Stimulated activated naive CD8-positive, alpha-beta T cell treated with anti-CD3 and anti-CD28 coated beads, Interleukin-15, amount 100 ng/mL, for 72 hours (primary cell): ENCODE measurements around the gene NPC1L1.

Source experiments
- ATAC-seq: fragments of 150-1000 bp; cut with Tn5 transposase; 2 replicates; pipeline ENCODE4 v1.10.0; 2021; ENCODE audit warnings: mild to moderate bottlenecking, moderate library complexity
- DNase-seq, 2 donors: peaks; one replicate each; pipeline ENCODE4 v3.0.0; 2021 to 2022
- H3K27ac Mint-ChIP-seq, 2 donors: one replicate each; pipeline ENCODE4 v1.8.0; 2022; ENCODE audit warnings: mild to moderate bottlenecking in 2 of 2, mixed read lengths in 2 of 2, moderate library complexity in 2 of 2
- H3K27me3 Mint-ChIP-seq: one replicate; pipeline ENCODE4 v1.8.0; 2022; ENCODE audit warnings: mixed read lengths
- H3K4me1 Mint-ChIP-seq: one replicate; pipeline ENCODE4 v1.8.0; 2022; ENCODE audit warnings: mild to moderate bottlenecking, mixed read lengths
- H3K4me3 Mint-ChIP-seq, 2 donors: one replicate each; pipeline ENCODE4 v1.8.0; 2022; ENCODE audit warnings: mild to moderate bottlenecking in 2 of 2, mixed read lengths in 2 of 2, moderate library complexity in 1 of 2
- H3K9me3 Mint-ChIP-seq, 2 donors: one replicate each; pipeline ENCODE4 v1.8.0; 2022; ENCODE audit warnings: mixed read lengths in 2 of 2

Gene NPC1L1

DNA sequence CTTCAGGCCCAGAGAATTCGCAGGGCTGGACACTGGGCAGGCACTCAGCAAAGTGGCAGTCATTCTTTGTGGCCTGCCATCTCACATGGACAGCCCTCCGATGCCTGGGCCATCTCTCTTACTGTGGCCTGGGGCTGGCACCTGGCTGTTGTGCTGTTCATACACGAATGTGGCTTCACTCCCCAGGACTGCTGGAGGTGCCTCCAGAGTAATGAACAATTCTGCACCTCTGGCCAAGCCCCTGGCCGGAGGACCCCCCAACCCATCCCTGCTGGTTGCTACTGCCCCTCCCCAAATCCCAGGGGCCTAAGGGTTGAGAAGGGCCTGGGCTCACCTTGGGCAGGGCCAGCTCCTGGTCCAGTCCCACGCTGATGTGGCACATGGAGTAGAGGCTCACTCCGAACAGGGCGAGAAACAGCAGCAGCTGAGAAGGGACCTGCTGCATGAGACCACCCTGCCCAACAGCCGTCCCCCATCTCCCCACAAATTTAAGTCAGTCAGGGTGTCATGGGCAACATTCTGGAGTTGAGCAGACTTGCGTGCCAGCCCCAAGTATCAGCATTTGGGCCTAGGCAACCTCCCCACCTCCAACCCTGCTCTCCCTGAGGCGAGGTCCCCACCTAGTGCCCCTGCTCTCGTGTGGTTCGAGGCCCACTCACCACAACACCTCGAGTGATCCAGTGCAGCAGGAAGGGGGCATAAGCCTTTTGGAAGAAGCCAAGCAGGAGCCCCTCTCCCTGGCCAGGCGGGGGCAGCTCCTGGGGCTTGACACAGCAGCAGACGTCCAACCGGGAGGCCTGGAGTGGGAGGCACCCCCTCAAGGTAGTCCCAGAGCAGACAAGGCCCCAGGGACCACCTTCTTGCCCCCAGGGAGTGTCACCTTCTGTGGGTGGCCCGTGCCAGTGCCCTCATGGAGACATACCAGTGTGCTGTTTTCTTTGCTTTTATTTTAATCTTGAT is 9.4 kb downstream of the NPC1L1 start:
- Mint-ChIP-seq H3K9me3 (no peaks in the 10 kb centered on the region), H3K4me1 (peaks cover 9% of the 10 kb centered on the region), H3K4me3 (no peak overlapping the region), H3K27ac (no peak overlapping the region), H3K27me3 (no peaks in the 10 kb centered on the region)
- no peak for ATAC-seq
- no peak for DNase-seq

DNA sequence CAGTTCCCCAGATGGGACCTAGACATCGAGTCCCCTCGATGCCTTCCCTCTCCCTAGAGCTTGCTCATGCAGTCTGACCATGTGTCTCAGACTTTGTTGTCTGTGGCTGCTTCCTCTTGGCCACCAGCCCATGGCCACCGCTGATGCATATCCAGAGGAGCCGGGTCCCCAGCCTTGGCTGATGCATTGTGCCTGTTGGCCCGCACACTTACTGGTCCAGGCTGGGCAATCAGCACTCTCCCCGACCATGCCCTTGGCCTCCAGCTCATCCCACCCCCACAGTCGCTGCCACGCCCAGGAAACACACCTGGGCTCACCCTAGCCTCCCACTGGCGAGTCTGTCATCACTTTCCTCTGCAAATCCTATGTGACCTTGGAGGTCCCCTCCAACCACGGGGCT is 10.1 kb downstream of the NPC1L1 start:
- Mint-ChIP-seq H3K4me3 (no peak overlapping the region), H3K9me3 (no peaks in the 10 kb centered on the region), H3K27ac (no peak overlapping the region), H3K4me1 (peaks cover 9% of the 10 kb centered on the region), H3K27me3 (no peaks in the 10 kb centered on the region)
- no peak for ATAC-seq
- no peak for DNase-seq

DNA sequence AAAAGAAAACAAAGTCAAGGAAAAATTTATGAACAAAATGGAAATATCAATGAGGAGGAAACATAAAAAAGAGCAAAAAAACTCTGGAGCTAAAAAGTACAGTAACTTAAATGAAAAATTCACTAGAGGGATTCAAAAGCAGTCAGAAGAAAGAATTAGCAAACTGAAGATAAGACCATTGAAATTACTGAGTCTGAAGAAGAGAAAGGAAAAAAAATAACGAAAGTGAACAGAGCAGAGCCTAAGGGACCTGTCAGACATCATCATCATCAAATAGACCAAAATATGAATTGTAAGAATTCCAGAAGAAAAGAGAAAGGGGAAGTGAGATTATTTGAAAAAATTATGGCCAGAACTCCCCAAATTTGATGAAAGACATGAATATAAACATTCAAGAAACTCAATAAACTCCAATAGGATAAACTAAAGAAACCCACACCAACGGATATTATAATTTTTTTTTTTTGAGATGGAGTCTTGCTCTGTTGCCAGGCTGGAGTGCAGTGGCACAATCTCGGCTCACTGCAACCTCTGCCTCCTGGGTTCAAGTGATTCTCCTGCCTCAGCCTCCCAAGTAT is 16.2 kb downstream of the NPC1L1 start:
- DNase-seq, result no peak
- Mint-ChIP-seq H3K27me3 (peaks cover 9% of the 10 kb centered on the region), H3K4me1 (no peaks in the 10 kb centered on the region), H3K9me3 (peaks cover 10 to 15% of the 10 kb centered on the region in 2 donors), H3K4me3 (no peak overlapping the region), H3K27ac (no peak overlapping the region)
- no peak for ATAC-seq

- ATAC-seq, result no peak
- H3K4me3 Mint-ChIP-seq, result no peak overlapping the region
- no peak overlapping the region for H3K27ac Mint-ChIP-seq
- DNase-seq, result no peak
- no peaks in the 10 kb centered on the region for H3K4me1 Mint-ChIP-seq
- peaks cover 10 to 15% of the 10 kb centered on the region in 2 donors for H3K9me3 Mint-ChIP-seq
- peaks cover 9% of the 10 kb centered on the region for H3K27me3 Mint-ChIP-seq
These were observed 18.8 kb downstream of the NPC1L1 start for GRCh38 chr7:44522315-44522714.

GRCh38 chr7:44521347-44522095 is 19.6 kb downstream of the NPC1L1 start:
- no peak overlapping the region for H3K27ac Mint-ChIP-seq
- H3K4me3 Mint-ChIP-seq, result no peak overlapping the region
- no peaks in the 10 kb centered on the region for H3K4me1 Mint-ChIP-seq
- peaks cover 9% of the 10 kb centered on the region for H3K27me3 Mint-ChIP-seq
- ATAC-seq (no peak), DNase-seq (no peak)
- H3K9me3 Mint-ChIP-seq, result peaks cover 10 to 15% of the 10 kb centered on the region in 2 donors

DNA sequence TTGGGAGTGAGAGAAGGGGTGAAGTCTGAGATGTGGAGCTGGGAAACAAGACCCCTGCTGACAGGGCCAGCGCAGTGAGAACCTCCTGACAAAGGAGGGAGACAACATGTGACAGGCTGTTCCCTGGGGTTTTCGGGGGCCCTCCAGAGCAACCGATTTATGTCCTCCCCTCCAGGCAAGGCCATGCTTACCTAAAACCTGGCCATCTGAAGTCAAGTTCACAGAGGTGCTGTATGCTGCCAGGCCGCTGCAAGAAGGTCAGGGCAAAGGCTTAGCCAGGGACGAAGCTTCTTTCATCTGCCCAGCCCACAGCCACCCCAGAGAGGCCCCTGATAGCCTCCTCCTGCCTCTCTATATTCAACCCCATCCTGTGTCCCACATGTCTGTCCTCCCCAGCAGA is 20.6 kb downstream of the NPC1L1 start:
- Mint-ChIP-seq H3K4me3 (no peak overlapping the region), H3K27ac (no peak overlapping the region), H3K27me3 (peaks cover 9% of the 10 kb centered on the region), H3K4me1 (no peaks in the 10 kb centered on the region), H3K9me3 (peaks cover 10 to 15% of the 10 kb centered on the region in 2 donors)
- DNase-seq (no peak), ATAC-seq (no peak)

DNA sequence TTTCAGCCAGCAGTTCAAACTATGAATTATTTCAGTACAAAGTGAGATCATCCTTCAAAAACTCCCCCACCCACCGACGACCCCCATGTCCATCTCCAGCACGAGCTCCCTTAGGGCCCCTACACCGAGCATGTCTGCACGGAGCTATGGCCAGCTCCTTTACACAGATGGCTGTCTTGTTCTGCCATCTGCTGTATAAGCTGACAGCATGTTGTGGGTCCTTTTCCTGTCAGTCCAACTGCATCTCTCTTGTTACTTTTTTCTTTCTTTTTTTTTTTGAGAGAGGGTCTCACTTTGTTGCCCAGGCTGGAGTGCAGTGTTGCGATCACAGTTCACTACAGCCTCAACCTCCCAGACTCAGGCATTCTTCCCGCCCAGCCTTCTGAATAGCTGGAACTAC is 21.6 kb downstream of the NPC1L1 start:
- no peak overlapping the region for H3K27ac Mint-ChIP-seq

GRCh38 chr7:44518761-44519160 is 22.4 kb downstream of the NPC1L1 start:
- H3K27me3 Mint-ChIP-seq, result peaks cover 9% of the 10 kb centered on the region

More for the DNA sequence above, 21.6 kb downstream of the NPC1L1 start:
- H3K4me3 Mint-ChIP-seq, result no peak overlapping the region
- H3K4me1 Mint-ChIP-seq, result no peaks in the 10 kb centered on the region
- peaks cover 9% of the 10 kb centered on the region for H3K27me3 Mint-ChIP-seq
- no peak for ATAC-seq
- H3K9me3 Mint-ChIP-seq, result peaks cover 5 to 9% of the 10 kb centered on the region in 2 donors
- no peak for DNase-seq

GRCh38 chr7:44517175-44517574 is 24.0 kb downstream of the NPC1L1 start:
- H3K9me3 Mint-ChIP-seq, result no peaks in the 10 kb centered on the region
- no peak overlapping the region for H3K27ac Mint-ChIP-seq
- ATAC-seq (no peak), DNase-seq (no peak)
- no peak overlapping the region for H3K4me3 Mint-ChIP-seq
- H3K4me1 Mint-ChIP-seq, result no peaks in the 10 kb centered on the region
- H3K27me3 Mint-ChIP-seq, result peaks cover 12% of the 10 kb centered on the region

More at GRCh38 chr7:44518761-44519160, 22.4 kb downstream of the NPC1L1 start:
- Mint-ChIP-seq H3K4me1 (no peaks in the 10 kb centered on the region), H3K27ac (no peak overlapping the region), H3K4me3 (no peak overlapping the region), H3K9me3 (peaks cover under 1% of the 10 kb centered on the region in 2 donors)
- no peak for DNase-seq
- no peak for ATAC-seq

DNA sequence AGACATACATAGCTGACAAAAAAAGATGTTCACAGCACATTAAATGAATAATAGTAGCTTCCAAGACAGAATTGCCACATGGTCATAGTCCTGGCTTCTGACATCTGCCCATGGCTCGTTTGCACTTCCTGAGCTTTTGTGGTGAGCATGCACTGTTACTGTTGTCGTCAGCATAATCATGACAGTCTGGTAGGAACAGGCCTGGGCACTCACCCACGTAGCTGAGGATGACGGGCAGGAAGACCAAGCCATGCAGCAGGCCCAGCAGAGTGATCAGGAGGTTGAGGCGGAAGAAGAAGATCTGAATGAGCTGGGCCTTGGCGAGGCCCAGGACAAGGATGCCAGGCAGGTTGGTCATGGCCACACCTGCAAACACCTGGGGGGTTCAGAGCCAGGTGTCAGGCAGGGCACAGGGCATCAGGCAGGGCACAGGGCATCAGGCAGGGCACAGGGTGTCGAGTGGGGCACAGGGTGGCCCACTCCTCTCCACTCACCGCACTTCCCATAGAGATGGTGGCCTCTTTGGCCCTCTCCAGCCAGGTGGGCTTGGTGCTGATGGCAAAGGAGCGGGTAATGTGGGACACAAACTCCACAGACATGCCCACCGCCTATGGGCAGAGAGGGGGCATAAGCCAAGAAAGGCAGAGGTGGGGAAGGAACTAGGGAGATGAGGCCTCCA is 25.4 kb downstream of the NPC1L1 start:
- Mint-ChIP-seq H3K4me3 (no peak overlapping the region), H3K27ac (peak overlapping the region in 1 of 2 donors; percentile 49), H3K4me1 (no peaks in the 10 kb centered on the region)

DNA sequence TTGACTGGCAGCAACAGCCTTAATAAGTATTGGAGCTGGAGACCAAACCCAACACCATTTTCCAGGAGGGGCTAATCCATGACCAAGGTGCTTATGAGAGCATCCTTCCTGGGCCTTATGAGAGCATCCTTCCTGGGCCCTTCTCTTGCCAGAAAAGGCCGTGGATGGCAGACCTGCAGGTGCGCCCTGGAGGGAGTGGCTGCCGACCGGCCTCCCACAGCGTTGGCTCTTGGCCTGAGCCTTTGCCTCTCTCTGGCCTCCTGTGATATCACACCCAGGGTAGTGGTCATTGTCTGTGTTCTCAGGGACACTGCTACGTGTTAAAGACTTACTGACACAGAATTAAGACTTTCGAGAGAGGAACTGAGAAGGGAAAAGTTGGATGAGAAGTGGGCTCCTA is 28.4 kb downstream of the NPC1L1 start:
- no peak overlapping the region for H3K4me3 Mint-ChIP-seq
- peaks cover 8% of the 10 kb centered on the region for H3K27me3 Mint-ChIP-seq
- peaks cover 8 to 11% of the 10 kb centered on the region in 2 donors for H3K9me3 Mint-ChIP-seq
- DNase-seq (no peak), ATAC-seq (no peak)
- H3K27ac Mint-ChIP-seq, result no peak overlapping the region
- peaks cover 11% of the 10 kb centered on the region for H3K4me1 Mint-ChIP-seq

More for the DNA sequence above, 25.4 kb downstream of the NPC1L1 start:
- ATAC-seq (no peak), DNase-seq (no peak)
- Mint-ChIP-seq H3K9me3 (no peaks in the 10 kb centered on the region), H3K27me3 (peaks cover 8% of the 10 kb centered on the region)

- Mint-ChIP-seq H3K4me3 (no peak overlapping the region), H3K27ac (no peak overlapping the region), H3K4me1 (peaks cover 11% of the 10 kb centered on the region), H3K27me3 (peaks cover 8% of the 10 kb centered on the region), H3K9me3 (peaks cover 13 to 15% of the 10 kb centered on the region in 2 donors)
- ATAC-seq (no peak), DNase-seq (no peak)
These were observed 29.2 kb downstream of the NPC1L1 start for GRCh38 chr7:44511863-44512468.

GRCh38 chr7:44511236-44511635 is 29.9 kb downstream of the NPC1L1 start:
- H3K4me3 Mint-ChIP-seq, result no peak overlapping the region
- peaks cover 11% of the 10 kb centered on the region for H3K4me1 Mint-ChIP-seq
- ATAC-seq, result no peak
- H3K9me3 Mint-ChIP-seq, result peaks cover 20 to 21% of the 10 kb centered on the region in 2 donors
- H3K27ac Mint-ChIP-seq, result no peak overlapping the region
- peaks cover 8% of the 10 kb centered on the region for H3K27me3 Mint-ChIP-seq
- no peak for DNase-seq

GRCh38 chr7:44508328-44509030 is 32.7 kb downstream of the NPC1L1 start:
- ATAC-seq (peak; percentile 40), DNase-seq (no peak)
- Mint-ChIP-seq H3K27me3 (peaks cover 8% of the 10 kb centered on the region), H3K4me1 (peaks cover 11% of the 10 kb centered on the region), H3K9me3 (peaks cover 26 to 36% of the 10 kb centered on the region in 2 donors), H3K4me3 (peak overlapping the region in 1 of 2 donors; percentile 32), H3K27ac (peak overlapping the region in 1 of 2 donors; percentile 8)
